IMR-90 (cell line): Measurements from ENCODE around the gene NDST1.

ENCODE experiments used
- CHD1 ChIP-seq: IDR thresholded peaks from 2 replicates; pipeline ENCODE4 v1.6.1; 2012; ENCODE audit warnings: low read depth, low read length, improper control_type of control experiment
- CTCF ChIP-seq: conservative IDR thresholded peaks from 2 replicates; pipeline ENCODE4 v1.5.1; 2012; ENCODE audit warnings: mild to moderate bottlenecking, low read depth, low read length, improper control_type of control experiment
- FOS ChIP-seq: fragments of 150-350 bp; IDR thresholded peaks from 2 replicates; pipeline ENCODE4 v1.6.1; 2016; ENCODE audit warnings: low read depth, low read length
- POLR2A ChIP-seq: IDR thresholded peaks from 2 replicates; pipeline ENCODE4 v1.6.1; 2012; ENCODE audit warnings: mild to moderate bottlenecking, low read depth, low read length
- RAD21 ChIP-seq: IDR thresholded peaks from 2 replicates; pipeline ENCODE4 v1.6.1; 2012; ENCODE audit warnings: low read length, improper control_type of control experiment

- TF ChIP-seq RAD21 (no peak), CHD1 (no peak), CTCF (no peak), FOS (no peak), POLR2A (no peak)
These were observed 49.6 kb downstream of the NDST1 start for GRCh38 chr5:150557509-150557872.
